ENCODE measurements around the gene FBXW5. TPM values are rescaled to one million over a fixed set of nuclear protein-coding genes. Genes with fewer than 3 reads are reported as not detected.
A peak's percentile ranks its signal among the peaks of the same experiment; 100 is the strongest.

Gene FBXW5
- total and polyA plus RNA-seq, 9 of the 15 experiments (the other 6 are each of a cell fraction or from before 2014, with no cell fraction given) = 0.21 to 128 (median 37.0) TPM

DNA sequence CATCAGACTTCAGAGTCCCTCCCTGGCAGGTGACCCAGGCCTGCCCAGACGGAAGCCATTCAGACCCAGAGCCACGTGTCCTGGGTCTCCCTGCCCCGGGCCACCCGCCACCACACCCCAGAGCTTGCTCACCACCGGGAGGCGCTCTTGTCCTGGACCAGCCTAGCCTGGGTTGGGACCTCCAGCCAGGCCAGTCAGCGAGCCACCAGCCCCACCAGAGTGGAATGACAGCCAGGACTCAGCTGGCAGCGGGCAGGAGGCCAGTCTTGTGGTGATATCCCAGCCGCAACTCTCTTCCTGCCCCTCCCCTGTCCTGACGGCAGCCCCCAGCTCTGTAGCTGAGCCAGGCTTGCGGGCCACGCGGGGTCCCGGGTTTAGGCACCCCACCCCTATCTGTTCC lies 31.1 kb upstream of the FBXW5 start:
- 36% methylated on average over 14 of the region's 14 CpGs for WGBS (ENCODE audit: insufficient coverage, low coverage, missing lambda C conversion rate)
- in situ Hi-C loops (cut with MboI) = no loop called here
- Histone ChIP-seq H3K36me3 (ENCODE audit: control insufficient read depth, insufficient read depth, low read length) (no peaks in the 10 kb centered on the region), H3K27ac (ENCODE audit: extremely low read depth, low read depth, low read length) (no peak overlapping the region), H3K9ac (ENCODE audit: insufficient read depth in 1 of 2, low read depth in 2 of 2, low read length in 2 of 2) (peak overlapping the region in 1 of 2 experiments; percentile 3; a peak in 2 of 4 replicates), H3K4me2 (ENCODE audit: insufficient read depth, low read length) (no peak overlapping the region), H3K4me1 (replicated peaks in 1 of 2; ENCODE audit: control insufficient read depth in 2 of 2, insufficient read depth in 2 of 2, low read length in 2 of 2) (peaks cover 9 to 92% of the 10 kb centered on the region in 2 experiments; a peak in 4 of 5 replicates), H3K9me3 (replicated peaks; ENCODE audit: control insufficient read depth, insufficient read depth, low read depth, low read length) (no peaks in the 10 kb centered on the region), H3K27me3 (ENCODE audit: control insufficient read depth in 2 of 2, insufficient read depth in 2 of 2, low read length in 2 of 2) (no peaks in the 10 kb centered on the region), H3K4me3 (no peak overlapping the region), H3K79me2 (ENCODE audit: control insufficient read depth, insufficient read depth, low read length) (no peaks in the 10 kb centered on the region), H2AFZ (ENCODE audit: low read depth, low read length) (peak overlapping the region; percentile 55), H4K20me1 (replicated peaks; ENCODE audit: control insufficient read depth, insufficient read depth, low read length) (no peaks in the 10 kb centered on the region), H3K9me1 (ENCODE audit: control insufficient read depth, insufficient read depth, low read length) (no peaks in the 10 kb centered on the region)
- ATAC-seq = peak; percentile 45
- ChIA-PET POLR2A (interaction anchor here (0.5 to 1.4 kb wide), 5 partner anchors 9 to 706 kb away, joined by 3 to 4 read pairs (median 3); no protein-coding TSS in a partner anchor), CTCF (ENCODE audit: low intra/inter-chr PET ratio) (no interaction called here)
- BruUV-seq (replicated peaks) = no TSS peak
- FAIRE-seq = no peak
- intact Hi-C loops (cut with micrococcal nuclease) = loop anchor here (2.0 kb wide), 1 partner anchor 59 kb away; no protein-coding TSS in a partner anchor
- DNase-seq (ENCODE audit: extremely low read depth in 1 of 4, low spot score in 3 of 4) = peak; percentile 52 to 62 (median 58)
- TF ChIP-seq SETDB1 (IDR thresholded peaks at IDR 0.05; ENCODE audit: low read length) = no peak
- TF ChIP-seq CBFA2T3 (IDR thresholded peaks at IDR 0.05) = no peak
- TF ChIP-seq, protein P1, sequence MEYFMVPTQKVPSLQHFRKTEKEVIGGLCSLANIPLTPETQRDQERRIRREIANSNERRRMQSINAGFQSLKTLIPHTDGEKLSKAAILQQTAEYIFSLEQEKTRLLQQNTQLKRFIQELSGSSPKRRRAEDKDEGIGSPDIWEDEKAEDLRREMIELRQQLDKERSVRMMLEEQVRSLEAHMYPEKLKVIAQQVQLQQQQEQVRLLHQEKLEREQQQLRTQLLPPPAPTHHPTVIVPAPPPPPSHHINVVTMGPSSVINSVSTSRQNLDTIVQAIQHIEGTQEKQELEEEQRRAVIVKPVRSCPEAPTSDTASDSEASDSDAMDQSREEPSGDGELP (CRISPR knock-in tag; IDR thresholded peaks at IDR 0.05; ENCODE audit: borderline replicate concordance) = peak; percentile 54; the same call in 1 of the 2 replicates
- peak; percentile 56; the same call in 1 of the 2 replicates for TF ChIP-seq ZBTB7A (IDR thresholded peaks at IDR 0.05; ENCODE audit: borderline replicate concordance, control insufficient read depth, low read depth, low read length)
- TF ChIP-seq MTF1 (CRISPR knock-in tag; IDR thresholded peaks at IDR 0.05; ENCODE audit: borderline replicate concordance) = no peak
- TF ChIP-seq ZNF778 (CRISPR knock-in tag; IDR thresholded peaks at IDR 0.05) = no peak
- TF ChIP-seq, protein P2, sequence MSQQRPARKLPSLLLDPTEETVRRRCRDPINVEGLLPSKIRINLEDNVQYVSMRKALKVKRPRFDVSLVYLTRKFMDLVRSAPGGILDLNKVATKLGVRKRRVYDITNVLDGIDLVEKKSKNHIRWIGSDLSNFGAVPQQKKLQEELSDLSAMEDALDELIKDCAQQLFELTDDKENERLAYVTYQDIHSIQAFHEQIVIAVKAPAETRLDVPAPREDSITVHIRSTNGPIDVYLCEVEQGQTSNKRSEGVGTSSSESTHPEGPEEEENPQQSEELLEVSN (IDR thresholded peaks at IDR 0.05; ENCODE audit: borderline replicate concordance in 1 of 2, extremely low read depth in 1 of 2, insufficient read depth in 1 of 2, insufficient read length in 1 of 2, low read depth in 1 of 2, low read length in 1 of 2, poor library complexity in 1 of 2, severe bottlenecking in 1 of 2) = peak in 1 of 2 experiments; percentile 40
- TF ChIP-seq GABPB2 (CRISPR knock-in tag; conservative IDR thresholded peaks at IDR 0.05) = no peak
- TF ChIP-seq ERF (CRISPR knock-in tag; IDR thresholded peaks at IDR 0.05) = no peak
- no peak for TF ChIP-seq TCFL5 (CRISPR knock-in tag; conservative IDR thresholded peaks at IDR 0.05)
- TF ChIP-seq ZNF165 (CRISPR knock-in tag; IDR thresholded peaks at IDR 0.05; ENCODE audit: borderline replicate concordance) = no peak
- TF ChIP-seq ZNF124 (CRISPR knock-in tag; IDR thresholded peaks at IDR 0.05) = no peak
- TF ChIP-seq, protein P3, sequence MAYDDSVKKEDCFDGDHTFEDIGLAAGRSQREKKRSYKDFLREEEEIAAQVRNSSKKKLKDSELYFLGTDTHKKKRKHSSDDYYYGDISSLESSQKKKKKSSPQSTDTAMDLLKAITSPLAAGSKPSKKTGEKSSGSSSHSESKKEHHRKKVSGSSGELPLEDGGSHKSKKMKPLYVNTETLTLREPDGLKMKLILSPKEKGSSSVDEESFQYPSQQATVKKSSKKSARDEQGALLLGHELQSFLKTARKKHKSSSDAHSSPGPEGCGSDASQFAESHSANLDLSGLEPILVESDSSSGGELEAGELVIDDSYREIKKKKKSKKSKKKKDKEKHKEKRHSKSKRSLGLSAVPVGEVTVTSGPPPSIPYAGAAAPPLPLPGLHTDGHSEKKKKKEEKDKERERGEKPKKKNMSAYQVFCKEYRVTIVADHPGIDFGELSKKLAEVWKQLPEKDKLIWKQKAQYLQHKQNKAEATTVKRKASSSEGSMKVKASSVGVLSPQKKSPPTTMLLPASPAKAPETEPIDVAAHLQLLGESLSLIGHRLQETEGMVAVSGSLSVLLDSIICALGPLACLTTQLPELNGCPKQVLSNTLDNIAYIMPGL (CRISPR knock-in tag; IDR thresholded peaks at IDR 0.05) = no peak
- no peak for TF ChIP-seq RCOR1 (IDR thresholded peaks at IDR 0.05; ENCODE audit: borderline replicate concordance in 1 of 2, low read depth in 2 of 2, low read length in 2 of 2)
- TF ChIP-seq TBL1XR1 (IDR thresholded peaks at IDR 0.05; ENCODE audit: low read length in 2 of 2) = no peak
- TF ChIP-seq PTRF (tag; IDR thresholded peaks at IDR 0.05) = no peak
- TF ChIP-seq ZFP1 (CRISPR knock-in tag; IDR thresholded peaks at IDR 0.05) = no peak
- no peak for TF ChIP-seq MYNN (IDR thresholded peaks at IDR 0.05)
- no peak for TF ChIP-seq MYNN (CRISPR knock-in tag; IDR thresholded peaks at IDR 0.05)
- TF ChIP-seq, protein P4, sequence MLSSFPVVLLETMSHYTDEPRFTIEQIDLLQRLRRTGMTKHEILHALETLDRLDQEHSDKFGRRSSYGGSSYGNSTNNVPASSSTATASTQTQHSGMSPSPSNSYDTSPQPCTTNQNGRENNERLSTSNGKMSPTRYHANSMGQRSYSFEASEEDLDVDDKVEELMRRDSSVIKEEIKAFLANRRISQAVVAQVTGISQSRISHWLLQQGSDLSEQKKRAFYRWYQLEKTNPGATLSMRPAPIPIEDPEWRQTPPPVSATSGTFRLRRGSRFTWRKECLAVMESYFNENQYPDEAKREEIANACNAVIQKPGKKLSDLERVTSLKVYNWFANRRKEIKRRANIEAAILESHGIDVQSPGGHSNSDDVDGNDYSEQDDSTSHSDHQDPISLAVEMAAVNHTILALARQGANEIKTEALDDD (IDR thresholded peaks at IDR 0.05) = no peak

All from K562 (cell line).